GM18907 (cell line): ENCODE data around the gene CA12.

Experiments used
- ATAC-seq: cut with Tn5 transposase; IDR thresholded peaks from one replicate; pipeline ENCODE4 v1.9.1; 2021; ENCODE audit warnings: mild to moderate bottlenecking, moderate library complexity; ENCODE audit not compliant: unreplicated experiment

Gene CA12

DNA sequence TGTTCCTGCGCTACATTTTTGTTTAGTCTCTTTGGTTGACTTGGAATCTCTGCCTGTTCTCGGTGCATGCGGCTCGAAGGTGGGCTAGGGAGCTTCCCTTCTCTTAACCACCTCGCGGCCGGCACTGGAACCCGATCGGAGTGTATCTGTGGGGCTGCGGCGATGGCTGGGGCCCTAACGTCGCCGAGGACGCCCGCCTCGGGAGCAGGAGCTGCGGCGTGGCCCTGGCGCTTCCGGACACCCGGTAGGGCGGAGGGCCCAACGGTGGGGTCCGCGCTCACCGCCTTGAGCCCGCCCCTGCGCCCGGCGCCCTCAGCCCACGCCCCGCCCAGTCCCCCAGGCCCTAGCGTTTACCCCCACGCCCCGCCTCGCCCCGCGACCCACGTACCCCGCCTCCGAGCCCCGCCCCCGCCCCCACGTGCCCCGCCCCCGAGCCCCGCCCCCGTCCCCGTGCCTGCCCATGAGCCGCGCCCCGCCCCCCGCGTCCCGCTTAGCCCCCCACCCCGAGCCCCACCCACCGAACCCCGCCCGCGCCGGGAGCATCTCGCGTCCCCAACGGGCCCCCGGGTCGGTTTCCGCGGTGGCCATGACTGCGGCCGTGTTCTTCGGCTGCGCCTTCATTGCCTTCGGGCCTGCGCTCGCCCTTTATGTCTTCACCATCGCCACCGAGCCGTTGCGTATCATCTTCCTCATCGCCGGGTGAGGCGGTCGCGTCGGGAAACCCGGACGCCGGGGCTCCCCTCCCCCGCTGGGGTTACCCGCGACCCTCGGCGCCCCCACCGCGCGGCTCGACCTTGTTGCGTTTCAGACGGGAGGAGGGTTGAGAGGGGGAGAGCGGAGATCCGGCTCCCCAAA, 104.4 kb downstream of the CA12 start, which contains the start of gene APH1B:
Gene APH1B (plus strand): TSS at position 568 of the 855 bp plus-strand sequence. CDS start 19 bp downstream, at position 587.
- ATAC-seq, result peak; percentile 67

DNA sequence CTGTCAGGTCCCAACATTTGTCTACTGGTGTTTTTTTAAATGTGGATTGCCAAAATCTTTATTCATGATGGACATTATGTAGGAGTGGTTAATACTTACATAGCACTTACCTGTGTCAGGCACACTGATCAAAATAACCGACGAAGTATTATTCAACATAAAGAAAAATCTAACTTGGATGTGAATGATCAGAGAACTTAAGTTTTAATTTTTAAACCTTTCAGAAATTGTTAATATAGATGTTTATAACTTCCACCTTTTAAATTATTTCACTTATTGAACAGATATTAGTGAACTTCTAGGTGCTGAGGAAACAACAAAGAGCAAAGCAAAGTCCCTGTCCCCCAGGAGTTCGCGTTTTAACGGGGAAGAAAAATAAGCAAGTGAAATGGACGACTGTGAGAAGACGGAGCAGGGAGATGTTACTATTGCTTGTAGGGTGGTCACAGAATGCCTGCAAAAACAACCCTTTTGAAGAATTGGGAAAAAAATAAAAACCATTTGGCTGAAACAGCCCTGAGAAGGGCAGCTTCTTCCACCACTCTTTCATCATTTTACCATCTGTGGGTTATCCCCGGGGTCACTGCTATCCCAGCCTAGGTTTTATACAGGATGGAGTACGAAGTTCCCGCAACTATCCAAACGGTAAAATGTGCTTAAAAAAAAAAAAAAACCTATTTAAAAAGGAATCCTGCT, 105.2 kb downstream of the CA12 start:
- ATAC-seq, result no peak

DNA sequence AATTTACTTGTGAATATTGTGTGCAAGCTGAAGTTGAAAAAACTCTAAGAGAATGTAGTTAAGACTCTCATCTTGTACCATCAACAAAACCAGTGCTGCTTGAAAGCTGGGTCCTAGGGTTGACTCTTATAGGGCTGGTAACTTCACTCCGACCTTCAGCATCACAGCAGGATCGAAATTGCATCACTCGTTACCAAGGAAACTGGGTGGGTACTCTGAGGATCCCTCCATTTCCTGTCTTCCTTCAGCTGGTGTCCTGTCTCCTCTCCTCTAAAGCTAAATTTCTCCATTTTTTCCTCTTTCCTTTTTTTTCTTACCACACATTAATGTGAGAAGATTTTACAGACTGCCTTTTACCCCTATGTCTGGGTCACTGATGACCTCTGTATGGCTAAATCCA, 107.2 kb downstream of the CA12 start:
- no peak for ATAC-seq
